HG03460 (cell line): ENCODE results near the gene DIO3.

ENCODE experiments used
- ATAC-seq: cut with Tn5 transposase; IDR thresholded peaks from one replicate; pipeline ENCODE4 v1.9.1; 2021; ENCODE audit not compliant: unreplicated experiment

DIO3 gene

GRCh38 chr14:101561145-101561896 is at the start of gene DIO3:
Gene DIO3, plus strand, starts transcription at chr14:101561495.
- no peak for ATAC-seq

GRCh38 chr14:101511620-101512375 is 49.5 kb upstream of the DIO3 start:
- ATAC-seq, result no peak

GRCh38 chr14:101512376-101512695 is 49.0 kb upstream of the DIO3 start:
- ATAC-seq, result no peak

- ATAC-seq, result no peak
Observed at GRCh38 chr14:101514136-101514535, 47.2 kb upstream of the DIO3 start.

GRCh38 chr14:101516401-101516800 is 44.9 kb upstream of the DIO3 start:
- ATAC-seq, result no peak

GRCh38 chr14:101518611-101519473 is 42.5 kb upstream of the DIO3 start:
- ATAC-seq, result no peak

GRCh38 chr14:101520621-101521472 is 40.4 kb upstream of the DIO3 start:
- ATAC-seq, result no peak

GRCh38 chr14:101521473-101521915 is 39.8 kb upstream of the DIO3 start:
- ATAC-seq, result no peak

GRCh38 chr14:101521978-101522377 is 39.3 kb upstream of the DIO3 start:
- no peak for ATAC-seq

GRCh38 chr14:101525640-101526527 is 35.4 kb upstream of the DIO3 start:
- no peak for ATAC-seq

GRCh38 chr14:101527987-101528386 is 33.3 kb upstream of the DIO3 start:
- no peak for ATAC-seq

GRCh38 chr14:101529079-101529478 is 32.2 kb upstream of the DIO3 start:
- ATAC-seq, result no peak

- ATAC-seq, result no peak
Observed at GRCh38 chr14:101534198-101534597, 27.1 kb upstream of the DIO3 start.

GRCh38 chr14:101535232-101535631 is 26.1 kb upstream of the DIO3 start:
- ATAC-seq, result no peak

- no peak for ATAC-seq
Observed at GRCh38 chr14:101535701-101536207, 25.5 kb upstream of the DIO3 start.

GRCh38 chr14:101537286-101537685 is 24.0 kb upstream of the DIO3 start:
- ATAC-seq, result no peak

GRCh38 chr14:101538878-101539277 is 22.4 kb upstream of the DIO3 start:
- ATAC-seq, result no peak

- no peak for ATAC-seq
Observed at GRCh38 chr14:101539880-101540279, 21.4 kb upstream of the DIO3 start.
